ENCODE measurements around the gene TBC1D9B.

The TBC1D9B gene

DNA sequence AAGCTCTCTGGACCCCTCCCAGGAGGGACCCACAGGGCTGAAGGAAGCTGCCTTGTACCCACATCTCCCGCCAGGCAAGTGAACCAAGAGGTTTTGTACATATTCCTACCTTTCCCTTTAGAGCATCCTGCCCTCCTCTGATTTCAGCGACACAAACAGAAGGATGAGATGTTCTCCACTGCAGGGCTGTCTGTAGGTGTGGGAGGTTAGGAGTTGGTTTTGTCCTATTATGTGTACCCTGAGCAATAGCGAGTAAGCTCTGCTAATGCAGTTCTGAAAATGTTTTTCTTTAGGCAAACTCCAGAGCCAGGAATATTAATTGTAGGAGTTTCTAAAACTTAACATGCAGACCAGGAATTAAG, 74.0 kb downstream of the TBC1D9B start:
- Histone ChIP-seq H3K27me3 (no peaks in the 10 kb centered on the region), H3K9me3 (no peaks in the 10 kb centered on the region), H3K4me3 (ENCODE audit: low read depth, low read length) (no peak overlapping the region), H3K4me1 (no peaks in the 10 kb centered on the region), H3K36me3 (peaks cover 68% of the 10 kb centered on the region)
- TF ChIP-seq, protein P1, sequence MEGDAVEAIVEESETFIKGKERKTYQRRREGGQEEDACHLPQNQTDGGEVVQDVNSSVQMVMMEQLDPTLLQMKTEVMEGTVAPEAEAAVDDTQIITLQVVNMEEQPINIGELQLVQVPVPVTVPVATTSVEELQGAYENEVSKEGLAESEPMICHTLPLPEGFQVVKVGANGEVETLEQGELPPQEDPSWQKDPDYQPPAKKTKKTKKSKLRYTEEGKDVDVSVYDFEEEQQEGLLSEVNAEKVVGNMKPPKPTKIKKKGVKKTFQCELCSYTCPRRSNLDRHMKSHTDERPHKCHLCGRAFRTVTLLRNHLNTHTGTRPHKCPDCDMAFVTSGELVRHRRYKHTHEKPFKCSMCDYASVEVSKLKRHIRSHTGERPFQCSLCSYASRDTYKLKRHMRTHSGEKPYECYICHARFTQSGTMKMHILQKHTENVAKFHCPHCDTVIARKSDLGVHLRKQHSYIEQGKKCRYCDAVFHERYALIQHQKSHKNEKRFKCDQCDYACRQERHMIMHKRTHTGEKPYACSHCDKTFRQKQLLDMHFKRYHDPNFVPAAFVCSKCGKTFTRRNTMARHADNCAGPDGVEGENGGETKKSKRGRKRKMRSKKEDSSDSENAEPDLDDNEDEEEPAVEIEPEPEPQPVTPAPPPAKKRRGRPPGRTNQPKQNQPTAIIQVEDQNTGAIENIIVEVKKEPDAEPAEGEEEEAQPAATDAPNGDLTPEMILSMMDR (IDR thresholded peaks at IDR 0.05; ENCODE audit: low read depth, low read length) = no peak
- no peak for DNase-seq

GRCh38 chr5:179833056-179833708, 74.5 kb downstream of the TBC1D9B start:
- H3K4me3 ChIP-seq (ENCODE audit: low read depth, low read length) = no peak overlapping the region
- peaks cover 70% of the 10 kb centered on the region for H3K36me3 ChIP-seq
- TF ChIP-seq, protein P1 (IDR thresholded peaks at IDR 0.05; ENCODE audit: low read depth, low read length) = no peak
- DNase-seq = no peak
- H3K27me3 ChIP-seq = no peaks in the 10 kb centered on the region
- H3K9me3 ChIP-seq = no peaks in the 10 kb centered on the region
- no peaks in the 10 kb centered on the region for H3K4me1 ChIP-seq

- H3K27me3 ChIP-seq = no peaks in the 10 kb centered on the region
- no peaks in the 10 kb centered on the region for H3K9me3 ChIP-seq
- DNase-seq = no peak
- no peak overlapping the region for H3K4me3 ChIP-seq (ENCODE audit: low read depth, low read length)
- TF ChIP-seq, protein P1 (IDR thresholded peaks at IDR 0.05; ENCODE audit: low read depth, low read length) = no peak
- H3K4me1 ChIP-seq = no peaks in the 10 kb centered on the region
- peaks cover 70% of the 10 kb centered on the region for H3K36me3 ChIP-seq
Observed at GRCh38 chr5:179832039-179832745, 75.5 kb downstream of the TBC1D9B start.

GRCh38 chr5:179830818-179831468, 76.8 kb downstream of the TBC1D9B start:
- DNase-seq = no peak
- Histone ChIP-seq H3K36me3 (peaks cover 70% of the 10 kb centered on the region), H3K4me3 (ENCODE audit: low read depth, low read length) (no peak overlapping the region), H3K27me3 (no peaks in the 10 kb centered on the region), H3K4me1 (no peaks in the 10 kb centered on the region), H3K9me3 (no peaks in the 10 kb centered on the region)
- TF ChIP-seq, protein P1 (IDR thresholded peaks at IDR 0.05; ENCODE audit: low read depth, low read length) = no peak

- TF ChIP-seq, protein P1 (IDR thresholded peaks at IDR 0.05; ENCODE audit: low read depth, low read length) = no peak
- H3K36me3 ChIP-seq = peaks cover 79% of the 10 kb centered on the region
- no peaks in the 10 kb centered on the region for H3K9me3 ChIP-seq
- H3K4me3 ChIP-seq (ENCODE audit: low read depth, low read length) = no peak overlapping the region
- H3K4me1 ChIP-seq = no peaks in the 10 kb centered on the region
- no peak for DNase-seq
- no peaks in the 10 kb centered on the region for H3K27me3 ChIP-seq
Observed at GRCh38 chr5:179829732-179830435, 77.8 kb downstream of the TBC1D9B start.
